AG09319 (cell line): Measurements from ENCODE around the gene ACOXL.

Source experiments
- DNase-seq: peaks from one replicate; pipeline ENCODE4 v3.0.0-alpha.2; 2010; ENCODE audit warnings: low read depth; ENCODE audit errors: extremely low read depth
- CTCF ChIP-seq: IDR thresholded peaks from 2 replicates; pipeline ENCODE4 v1.5.1; 2011; ENCODE audit warnings: low read depth, mild to moderate bottlenecking, inconsistent platforms, low read length, moderate library complexity

Gene ACOXL

DNA sequence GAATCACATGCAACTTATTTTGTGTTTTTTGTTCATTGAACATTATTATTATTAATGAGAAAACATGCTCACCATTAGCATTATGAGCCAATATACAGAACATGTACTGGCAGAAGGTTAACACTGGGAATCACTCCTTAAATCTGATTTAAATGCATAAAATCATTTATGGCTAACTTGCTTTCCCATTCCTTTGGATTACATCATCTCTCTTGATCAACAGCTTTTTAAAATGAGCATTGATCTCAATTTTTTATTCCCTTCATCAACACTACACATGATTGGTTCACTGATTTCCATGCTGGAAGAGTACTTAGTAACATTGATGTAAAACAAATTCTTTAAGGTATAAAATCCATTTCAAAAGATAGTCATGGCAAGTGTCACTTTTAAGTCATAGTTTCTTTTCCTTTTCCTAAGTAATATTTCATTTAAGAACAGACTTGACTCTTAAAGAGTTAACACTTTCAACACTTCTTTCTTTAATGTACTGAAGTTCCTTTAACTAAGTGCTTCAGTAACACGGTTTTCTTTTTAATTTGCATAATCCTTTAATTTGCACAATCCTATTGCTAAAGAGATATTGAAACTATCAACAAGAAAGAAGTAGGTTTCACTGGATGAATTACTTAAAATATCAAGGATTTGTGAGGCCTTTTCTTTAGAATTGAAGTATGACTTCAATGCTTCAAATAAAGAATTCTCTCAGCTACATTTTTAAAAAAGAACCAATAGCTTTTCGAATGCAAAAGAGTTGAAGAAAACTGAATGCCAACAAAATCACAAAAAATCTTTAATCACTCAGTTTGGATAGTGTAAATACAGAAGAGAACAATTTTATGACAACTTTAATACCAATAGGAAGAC, 29.6 kb upstream of the ACOXL start:
- no peak for TF ChIP-seq CTCF
- DNase-seq, result no peak

GRCh38 chr2:110707386-110707965, 24.9 kb upstream of the ACOXL start:
- no peak for TF ChIP-seq CTCF
- no peak for DNase-seq

DNA sequence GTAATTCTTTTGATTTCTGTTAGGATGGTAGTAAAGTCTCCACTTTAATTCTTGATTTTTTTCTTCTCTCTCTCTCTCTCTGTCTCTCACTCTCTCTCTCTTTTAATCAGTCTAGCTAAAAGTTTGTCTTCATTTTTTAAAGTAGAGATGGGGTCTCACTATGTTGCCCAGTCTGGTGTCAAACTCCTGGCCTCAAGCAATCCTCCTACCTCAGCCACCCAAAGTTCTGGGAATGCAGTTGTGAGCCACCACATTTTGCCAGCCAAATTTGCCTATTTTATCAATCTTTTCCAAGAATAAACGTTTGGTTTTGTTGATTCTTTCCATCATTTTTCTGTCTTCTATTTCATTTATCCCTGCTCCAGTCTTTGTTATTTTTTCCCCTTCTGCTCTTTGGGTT, 23.9 kb upstream of the ACOXL start:
- DNase-seq, result no peak
- no peak for TF ChIP-seq CTCF

DNA sequence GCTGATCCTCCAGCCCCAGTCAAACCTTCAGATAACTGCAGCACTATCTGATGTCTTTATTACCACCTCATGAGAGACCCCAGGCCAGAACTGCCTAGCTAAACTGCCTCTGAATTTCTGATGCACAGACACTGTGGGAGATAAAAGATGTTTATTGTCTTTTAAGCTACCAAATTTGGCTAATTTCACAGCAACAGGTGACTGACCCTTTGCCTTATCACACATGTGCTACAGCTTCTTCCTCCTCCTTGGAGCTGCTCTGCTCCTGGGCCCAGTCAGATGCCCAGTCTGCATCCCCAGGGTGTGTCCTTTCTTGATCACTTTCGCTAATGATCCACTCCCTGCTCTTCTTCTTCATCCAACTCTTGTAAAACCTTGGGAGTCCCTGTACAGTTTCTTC, 19.6 kb upstream of the ACOXL start:
- no peak for DNase-seq
- no peak for TF ChIP-seq CTCF

GRCh38 chr2:110713513-110714362, 18.6 kb upstream of the ACOXL start:
- no peak for DNase-seq
- TF ChIP-seq CTCF, result no peak

- TF ChIP-seq CTCF, result no peak
- DNase-seq, result no peak
Measured at GRCh38 chr2:110714452-110715224, 17.7 kb upstream of the ACOXL start.
